Osteoblast (primary cell): ENCODE measurements around the gene DIAPH3. TPM values are rescaled to one million over a fixed set of nuclear protein-coding genes. Genes with fewer than 3 reads are reported as not detected.

Experiments used
- DNase-seq: peaks from one replicate; pipeline ENCODE4 v3.0.0; 2011; ENCODE audit warnings: low spot score, mixed read lengths; ENCODE audit not compliant: insufficient read length; ENCODE audit errors: missing footprints
- H2AFZ ChIP-seq: 2 replicates; pipeline ENCODE4 v1.6.0; 2011; ENCODE audit warnings: mild to moderate bottlenecking, low read length
- H3K27ac ChIP-seq: 2 replicates; pipeline ENCODE4 v1.5.1; 2011; ENCODE audit warnings: mild to moderate bottlenecking, low read depth, low read length, moderate library complexity
- H3K27me3 ChIP-seq: 2 replicates; pipeline ENCODE4 v1.6.0; 2012; ENCODE audit warnings: mild to moderate bottlenecking, control low read depth, inconsistent platforms, low read length, moderate library complexity; ENCODE audit not compliant: insufficient read depth
- H3K36me3 ChIP-seq: 2 replicates; pipeline ENCODE4 v1.5.1; 2011; ENCODE audit warnings: mild to moderate bottlenecking, low read length, control low read depth, moderate library complexity; ENCODE audit not compliant: insufficient read depth
- H3K4me1 ChIP-seq: 2 replicates; pipeline ENCODE4 v1.5.1; 2011; ENCODE audit warnings: mild to moderate bottlenecking, low read length, control low read depth, moderate library complexity; ENCODE audit not compliant: insufficient read depth
- H3K4me2 ChIP-seq: 2 replicates; pipeline ENCODE4 v1.6.0; 2011; ENCODE audit warnings: mild to moderate bottlenecking, low read length; ENCODE audit not compliant: insufficient read depth
- H3K4me3 ChIP-seq: fragments of 200-600 bp; sonication (generic); 3 replicates; pipeline ENCODE4 v1.5.1; 2012; ENCODE audit warnings: mild to moderate bottlenecking, low read length, inconsistent platforms; ENCODE audit not compliant: insufficient read depth
- H3K79me2 ChIP-seq: 2 replicates; pipeline ENCODE4 v1.6.0; 2012; ENCODE audit warnings: mild to moderate bottlenecking, low read length, control low read depth, inconsistent platforms; ENCODE audit not compliant: insufficient read depth
- H3K9me3 ChIP-seq: 2 replicates; pipeline ENCODE4 v1.5.1; 2011; ENCODE audit warnings: low read depth, low read length, control low read depth
- H4K20me1 ChIP-seq: 2 replicates; pipeline ENCODE4 v1.6.0; 2012; ENCODE audit warnings: mild to moderate bottlenecking, low read length, control low read depth; ENCODE audit not compliant: insufficient read depth
- CTCF ChIP-seq: IDR thresholded peaks from 2 replicates; pipeline ENCODE4 v1.5.1; 2011; ENCODE audit warnings: mild to moderate bottlenecking, low read depth, low read length, moderate library complexity; ENCODE audit errors: extremely low read depth
- total RNA-seq: library from RNA; depleted of rRNA; stranded (reverse); fragments of >200 nt; gene quantifications from 2 replicates; pipeline ENCODE4 v1.2.3, GENCODE V29; 2012

The DIAPH3 gene
- total RNA-seq, 1 donor: 8.3 TPM

- Histone ChIP-seq H3K9me3 (no peaks in the 10 kb centered on the region), H3K4me2 (no peak overlapping the region), H4K20me1 (no peaks in the 10 kb centered on the region), H3K27me3 (no peaks in the 10 kb centered on the region), H3K4me3 (no peak overlapping the region), H3K79me2 (no peaks in the 10 kb centered on the region), H3K4me1 (no peaks in the 10 kb centered on the region), H2AFZ (no peak overlapping the region), H3K36me3 (no peaks in the 10 kb centered on the region), H3K27ac (no peak overlapping the region)
- no peak for TF ChIP-seq CTCF
- DNase-seq: no peak
Observed at GRCh38 chr13:59715611-59716010, 448.1 kb downstream of the DIAPH3 start.

GRCh38 chr13:59710996-59711701, 452.6 kb downstream of the DIAPH3 start:
- no peaks in the 10 kb centered on the region for H3K36me3 ChIP-seq
- H3K27me3 ChIP-seq: no peaks in the 10 kb centered on the region
- no peak overlapping the region for H3K4me2 ChIP-seq
- H3K79me2 ChIP-seq: no peaks in the 10 kb centered on the region
- no peak overlapping the region for H2AFZ ChIP-seq
- no peak overlapping the region for H3K27ac ChIP-seq
- no peak for DNase-seq
- no peaks in the 10 kb centered on the region for H3K9me3 ChIP-seq
- TF ChIP-seq CTCF: no peak
- H3K4me1 ChIP-seq: no peaks in the 10 kb centered on the region
- no peak overlapping the region for H3K4me3 ChIP-seq
- no peaks in the 10 kb centered on the region for H4K20me1 ChIP-seq

- Histone ChIP-seq H3K4me1 (no peaks in the 10 kb centered on the region), H3K27ac (no peak overlapping the region), H3K4me3 (no peak overlapping the region), H3K36me3 (no peaks in the 10 kb centered on the region), H4K20me1 (no peaks in the 10 kb centered on the region), H3K79me2 (no peaks in the 10 kb centered on the region), H3K4me2 (no peak overlapping the region), H2AFZ (no peak overlapping the region), H3K27me3 (no peaks in the 10 kb centered on the region), H3K9me3 (no peaks in the 10 kb centered on the region)
- TF ChIP-seq CTCF: no peak
- DNase-seq: no peak
Observed at GRCh38 chr13:59710416-59710815, 453.3 kb downstream of the DIAPH3 start.

GRCh38 chr13:59706101-59706976, 457.4 kb downstream of the DIAPH3 start:
- no peaks in the 10 kb centered on the region for H3K79me2 ChIP-seq
- no peak overlapping the region for H2AFZ ChIP-seq
- no peak for DNase-seq

More at GRCh38 chr13:59706101-59706976, 457.4 kb downstream of the DIAPH3 start:
- H3K27me3 ChIP-seq: no peaks in the 10 kb centered on the region
- H3K4me3 ChIP-seq: no peak overlapping the region
- H3K36me3 ChIP-seq: no peaks in the 10 kb centered on the region
- no peak overlapping the region for H3K27ac ChIP-seq
- H3K4me2 ChIP-seq: no peak overlapping the region
- no peak for TF ChIP-seq CTCF
- no peaks in the 10 kb centered on the region for H3K9me3 ChIP-seq
- no peaks in the 10 kb centered on the region for H3K4me1 ChIP-seq
- H4K20me1 ChIP-seq: no peaks in the 10 kb centered on the region
